Measurements from ENCODE around the gene STAB2.

DNA sequence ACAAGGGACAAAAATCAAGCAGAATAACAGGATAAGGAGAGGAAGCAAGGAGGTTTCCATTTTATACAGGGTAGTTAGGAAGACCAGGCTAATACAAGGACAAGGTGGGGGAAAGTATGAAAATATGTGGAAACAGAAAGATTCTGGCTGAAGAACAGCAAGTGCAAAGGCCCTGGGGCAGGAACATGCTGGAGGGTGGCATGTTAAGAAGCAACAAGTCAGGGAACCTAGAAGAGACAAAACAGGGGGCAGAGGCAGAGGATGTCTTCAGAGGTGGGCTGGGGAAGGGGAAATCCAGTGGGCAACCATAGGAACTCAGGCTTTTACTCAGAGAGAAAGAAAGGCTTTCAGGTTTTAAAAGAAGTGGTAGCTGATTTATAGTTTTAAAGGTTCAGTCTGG, 199.1 kb downstream of the STAB2 start:
- TF ChIP-seq, protein P1, sequence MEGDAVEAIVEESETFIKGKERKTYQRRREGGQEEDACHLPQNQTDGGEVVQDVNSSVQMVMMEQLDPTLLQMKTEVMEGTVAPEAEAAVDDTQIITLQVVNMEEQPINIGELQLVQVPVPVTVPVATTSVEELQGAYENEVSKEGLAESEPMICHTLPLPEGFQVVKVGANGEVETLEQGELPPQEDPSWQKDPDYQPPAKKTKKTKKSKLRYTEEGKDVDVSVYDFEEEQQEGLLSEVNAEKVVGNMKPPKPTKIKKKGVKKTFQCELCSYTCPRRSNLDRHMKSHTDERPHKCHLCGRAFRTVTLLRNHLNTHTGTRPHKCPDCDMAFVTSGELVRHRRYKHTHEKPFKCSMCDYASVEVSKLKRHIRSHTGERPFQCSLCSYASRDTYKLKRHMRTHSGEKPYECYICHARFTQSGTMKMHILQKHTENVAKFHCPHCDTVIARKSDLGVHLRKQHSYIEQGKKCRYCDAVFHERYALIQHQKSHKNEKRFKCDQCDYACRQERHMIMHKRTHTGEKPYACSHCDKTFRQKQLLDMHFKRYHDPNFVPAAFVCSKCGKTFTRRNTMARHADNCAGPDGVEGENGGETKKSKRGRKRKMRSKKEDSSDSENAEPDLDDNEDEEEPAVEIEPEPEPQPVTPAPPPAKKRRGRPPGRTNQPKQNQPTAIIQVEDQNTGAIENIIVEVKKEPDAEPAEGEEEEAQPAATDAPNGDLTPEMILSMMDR (IDR thresholded peaks at IDR 0.05; ENCODE audit: low read length): no peak
- TF ChIP-seq EZH2 (IDR thresholded peaks at IDR 0.05; ENCODE audit: borderline replicate concordance, low read length): no peak
